Right ventricle myocardium superior (tissue), 1 donor: ENCODE data around the gene PPM1E. TPM values are rescaled to one million over a fixed set of nuclear protein-coding genes. Genes with fewer than 3 reads are reported as not detected.
"Not testable (repeated sequence)": the region's sequence is repeated elsewhere in the genome, so short reads cannot be mapped to it uniquely, and the experiment has no call there.

Experiments used
- ATAC-seq: fragments of 200-7000 bp; cut with Tn5 transposase; one replicate; pipeline ENCODE4 v1.9.1; 2020; ENCODE audit warnings: mild to moderate bottlenecking; ENCODE audit not compliant: poor library complexity
- DNase-seq: peaks from one replicate; pipeline ENCODE4 v3.0.0-alpha.2; 2020
- intact Hi-C: fragments of 100-400 bp; cut with DNase I; formaldehyde crosslinking; loops from one replicate; pipeline ENCODE4 v1.11.2; 2022
- total RNA-seq: library from RNA; stranded (reverse); fragmentation: NEBNext Ultra II Directional; extraction: Animal tissue kit (Norgen Biotek cat#: 25700); gene quantifications from one replicate; pipeline ENCODE4 v1.2.1, GENCODE V29; 2021
- donor health status: DM: no; HTN: yes; CAD: no; lungs with severe emphysema.

The PPM1E gene
- total RNA-seq, 1 donor from 2014 or later = 1.7 TPM

GRCh38 chr17:58913971-58914769 lies 158.5 kb downstream of the PPM1E start:
- DNase-seq = no peak
- intact Hi-C loops = no loop called here
- no peak for ATAC-seq

- intact Hi-C loops = no loop called here
- no peak for DNase-seq
- no peak for ATAC-seq
Observed at GRCh38 chr17:58917228-58917627, 161.6 kb downstream of the PPM1E start.

GRCh38 chr17:58918072-58918471 lies 162.4 kb downstream of the PPM1E start:
- intact Hi-C loops = no loop called here
- ATAC-seq (no peak), DNase-seq (no peak)

- intact Hi-C loops = no loop called here
- ATAC-seq (no peak), DNase-seq (no peak)
Observed at GRCh38 chr17:58918884-58919283, 163.2 kb downstream of the PPM1E start.

- no peak for DNase-seq
- ATAC-seq = no peak
- intact Hi-C loops = no loop called here
Observed at GRCh38 chr17:58920773-58921172, 165.1 kb downstream of the PPM1E start.

- intact Hi-C loops = no loop called here
- no peak for DNase-seq
- ATAC-seq = no peak
Observed at GRCh38 chr17:58932956-58933355, 177.3 kb downstream of the PPM1E start.

- DNase-seq (no peak), ATAC-seq (no peak)
- intact Hi-C loops = no loop called here
Observed at GRCh38 chr17:58936295-58936694, 180.6 kb downstream of the PPM1E start.

- DNase-seq (no peak), ATAC-seq (no peak)
- intact Hi-C loops = no loop called here
Observed at GRCh38 chr17:58944166-58944565, 188.5 kb downstream of the PPM1E start.

- ATAC-seq (no peak), DNase-seq (no peak)
- intact Hi-C loops = no loop called here
Observed at GRCh38 chr17:58947411-58947810, 191.8 kb downstream of the PPM1E start.

GRCh38 chr17:58947824-58948223 lies 192.2 kb downstream of the PPM1E start:
- intact Hi-C loops = no loop called here
- no peak for ATAC-seq
- no peak for DNase-seq

GRCh38 chr17:58954358-58954757 lies 198.7 kb downstream of the PPM1E start:
- ATAC-seq, DNase-seq, intact Hi-C loops: not testable (repeated sequence)

GRCh38 chr17:58956997-58957724 lies 201.5 kb downstream of the PPM1E start:
- DNase-seq = no peak
- intact Hi-C loops = no loop called here
- ATAC-seq = no peak

- intact Hi-C loops, ATAC-seq: not testable (repeated sequence)
Observed at GRCh38 chr17:58957725-58958073, 202.0 kb downstream of the PPM1E start.

GRCh38 chr17:58960068-58960467 lies 204.4 kb downstream of the PPM1E start:
- intact Hi-C loops = no loop called here
- ATAC-seq (no peak), DNase-seq (no peak)

More at GRCh38 chr17:58957725-58958073, 202.0 kb downstream of the PPM1E start:
- DNase-seq = not testable (repeated sequence)

- intact Hi-C loops = no loop called here
- ATAC-seq (no peak), DNase-seq (no peak)
Observed at GRCh38 chr17:58965221-58965620, 209.6 kb downstream of the PPM1E start.

GRCh38 chr17:58966208-58966607 lies 210.6 kb downstream of the PPM1E start:
- no peak for ATAC-seq
- DNase-seq = no peak
- intact Hi-C loops = no loop called here

- ATAC-seq = no peak
- no peak for DNase-seq
- intact Hi-C loops = no loop called here
Observed at GRCh38 chr17:58968426-58969061, 212.9 kb downstream of the PPM1E start.

GRCh38 chr17:58969156-58969555 lies 213.5 kb downstream of the PPM1E start:
- no peak for ATAC-seq

GRCh38 chr17:58969612-58970011 lies 214.0 kb downstream of the PPM1E start:
- ATAC-seq = no peak
- intact Hi-C loops = no loop called here
- no peak for DNase-seq

More at GRCh38 chr17:58969156-58969555, 213.5 kb downstream of the PPM1E start:
- no peak for DNase-seq
- intact Hi-C loops = no loop called here
